Vagina (tissue), 2 donors: ENCODE measurements around the gene ANKRD37.

Source experiments
- POLR2A ChIP-seq, 2 donors: fragments of 450-650 bp; IDR thresholded peaks; one replicate each; pipeline ENCODE4 v1.6.1; 2017; ENCODE audit warnings: antibody characterized with exemption in 2 of 2, mild to moderate bottlenecking in 2 of 2, moderate library complexity in 2 of 2
- TF ChIP-seq, protein P1 (sequence below), 3 experiments: fragments of 450-650 bp in 2 of 3; fragments of 200-600 bp in 1 of 3; sonication (generic) in 1 of 3; IDR thresholded peaks; one replicate each; pipeline ENCODE4 v1.5.1; 2017 to 2019; ENCODE audit warnings: antibody characterized with exemption in 3 of 3, mild to moderate bottlenecking in 2 of 3, moderate library complexity in 2 of 3

DNA sequence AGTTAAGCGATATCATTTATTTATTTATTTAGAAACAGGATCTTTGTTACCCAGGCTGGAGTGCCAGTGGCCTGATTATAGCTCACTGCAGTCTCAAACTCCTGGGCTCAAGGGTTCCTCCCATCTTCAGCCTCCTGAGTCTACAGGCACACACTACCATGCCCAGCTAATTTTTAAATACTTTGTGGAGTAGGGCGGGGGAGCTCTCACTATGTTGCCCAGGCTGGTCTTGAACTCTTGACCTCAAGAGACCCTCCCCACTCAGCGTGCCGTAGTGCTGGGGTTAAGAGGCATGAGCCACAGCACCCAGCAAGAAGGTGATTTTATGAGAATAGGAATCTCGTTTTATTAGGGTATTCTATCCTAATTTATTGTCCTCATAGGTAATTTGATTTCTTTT is 33.0 kb downstream of the ANKRD37 start:
- TF ChIP-seq, protein P1, sequence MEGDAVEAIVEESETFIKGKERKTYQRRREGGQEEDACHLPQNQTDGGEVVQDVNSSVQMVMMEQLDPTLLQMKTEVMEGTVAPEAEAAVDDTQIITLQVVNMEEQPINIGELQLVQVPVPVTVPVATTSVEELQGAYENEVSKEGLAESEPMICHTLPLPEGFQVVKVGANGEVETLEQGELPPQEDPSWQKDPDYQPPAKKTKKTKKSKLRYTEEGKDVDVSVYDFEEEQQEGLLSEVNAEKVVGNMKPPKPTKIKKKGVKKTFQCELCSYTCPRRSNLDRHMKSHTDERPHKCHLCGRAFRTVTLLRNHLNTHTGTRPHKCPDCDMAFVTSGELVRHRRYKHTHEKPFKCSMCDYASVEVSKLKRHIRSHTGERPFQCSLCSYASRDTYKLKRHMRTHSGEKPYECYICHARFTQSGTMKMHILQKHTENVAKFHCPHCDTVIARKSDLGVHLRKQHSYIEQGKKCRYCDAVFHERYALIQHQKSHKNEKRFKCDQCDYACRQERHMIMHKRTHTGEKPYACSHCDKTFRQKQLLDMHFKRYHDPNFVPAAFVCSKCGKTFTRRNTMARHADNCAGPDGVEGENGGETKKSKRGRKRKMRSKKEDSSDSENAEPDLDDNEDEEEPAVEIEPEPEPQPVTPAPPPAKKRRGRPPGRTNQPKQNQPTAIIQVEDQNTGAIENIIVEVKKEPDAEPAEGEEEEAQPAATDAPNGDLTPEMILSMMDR (IDR thresholded peaks at IDR 0.05) = no peak
- no peak for TF ChIP-seq POLR2A (IDR thresholded peaks at IDR 0.05)
